SIG-M5 treated with dmso at 0.1 percent for 504 hours (cell line): ENCODE data around the gene PIGU.
"Not testable (repeated sequence)": the region's sequence is repeated elsewhere in the genome, so short reads cannot be mapped to it uniquely, and the experiment has no call there.

Experiments used
- DNase-seq: peaks from one replicate; lab custom pipeline; 2025; ENCODE audit not compliant: unreplicated experiment; lab: John Stamatoyannopoulos, UW

The PIGU gene

DNA sequence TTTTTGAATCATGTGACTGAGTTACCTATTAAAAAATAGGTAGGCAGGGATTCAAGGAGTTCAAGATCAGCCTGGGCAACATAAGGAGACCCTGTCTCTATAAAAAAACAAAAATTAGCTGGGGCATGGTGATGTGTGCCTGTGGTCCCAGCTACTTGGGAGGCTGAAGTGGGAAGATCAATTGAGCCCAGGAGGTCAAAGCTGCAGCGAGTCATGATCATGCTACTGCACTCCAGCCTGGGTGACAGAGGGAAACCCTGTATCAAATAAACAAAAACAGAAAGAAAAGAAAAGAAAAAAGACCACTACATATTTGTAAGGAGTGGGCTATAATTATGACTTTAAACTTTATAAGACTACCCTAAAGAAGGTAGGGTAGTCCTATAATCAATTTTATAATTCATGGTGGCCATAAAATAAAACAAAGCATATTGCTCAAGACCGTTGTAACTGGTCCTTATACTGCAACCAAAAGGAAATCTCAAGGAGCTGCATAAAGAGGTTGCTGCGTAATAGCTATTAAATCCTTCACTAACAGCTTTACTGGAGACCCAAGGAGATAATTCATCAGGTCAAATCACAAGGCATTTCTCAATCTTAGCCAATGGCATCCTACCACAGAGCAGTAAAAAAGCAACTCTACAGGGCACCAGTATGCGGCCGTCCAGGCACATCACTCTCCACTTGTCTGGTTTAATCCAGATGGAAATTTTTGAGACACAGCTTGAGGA is 13.5 kb downstream of the PIGU start:
- DNase-seq: peak; percentile 12

GRCh38 chr20:34661811-34662210 is 15.1 kb downstream of the PIGU start:
- DNase-seq: not testable (repeated sequence)

GRCh38 chr20:34658654-34659053 is 18.2 kb downstream of the PIGU start:
- DNase-seq: not testable (repeated sequence)

DNA sequence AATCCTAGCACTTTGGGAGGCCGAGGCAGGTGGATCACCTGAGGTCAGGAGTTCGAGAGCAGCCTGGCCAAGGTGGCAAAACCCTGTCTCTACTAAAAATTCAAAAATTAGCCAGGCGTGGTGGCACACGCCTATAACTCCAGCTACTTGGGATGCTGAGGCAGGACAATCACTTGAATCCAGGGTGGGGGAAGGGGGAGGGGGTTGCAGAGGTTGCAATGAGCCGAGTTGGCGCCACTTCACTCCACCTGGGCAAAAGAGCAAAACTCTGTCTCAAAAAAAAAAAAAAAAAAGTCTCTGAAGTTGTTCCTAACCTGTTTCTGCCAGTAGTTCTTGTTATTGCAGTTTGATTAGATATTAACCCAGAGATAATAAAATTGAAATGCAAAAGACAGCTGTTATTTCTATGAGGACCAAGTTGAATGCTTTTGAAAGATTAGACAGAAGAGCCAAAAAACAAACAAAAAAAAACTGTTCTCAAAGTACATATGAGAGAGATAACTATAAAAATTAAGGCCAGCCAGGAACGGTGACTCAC is 22.6 kb downstream of the PIGU start:
- DNase-seq: no peak

DNA sequence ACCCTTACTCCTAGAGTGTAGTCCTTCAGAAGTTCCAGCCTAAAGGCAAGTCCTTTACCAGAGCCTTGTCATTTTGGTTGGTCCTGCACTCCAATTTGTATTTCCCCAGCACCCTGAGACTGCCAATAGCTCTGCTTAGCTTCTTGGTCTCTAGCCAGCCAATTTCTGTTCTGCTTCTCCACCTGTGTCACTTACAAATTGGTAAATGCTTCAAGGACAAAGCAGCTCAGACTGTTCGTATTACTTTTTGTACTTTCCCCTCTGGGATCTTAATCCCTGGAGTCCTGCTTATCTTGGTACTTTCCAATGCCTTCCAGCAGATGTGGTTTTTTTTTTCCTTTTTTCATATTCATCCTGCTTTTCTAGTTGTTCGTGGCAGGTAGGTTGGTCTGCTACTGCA is 25.7 kb downstream of the PIGU start:
- DNase-seq: no peak

- DNase-seq: no peak
Measured at GRCh38 chr20:34647737-34648136, 29.2 kb downstream of the PIGU start.

- DNase-seq: no peak
Measured at GRCh38 chr20:34644951-34645350, 31.9 kb downstream of the PIGU start.

DNA sequence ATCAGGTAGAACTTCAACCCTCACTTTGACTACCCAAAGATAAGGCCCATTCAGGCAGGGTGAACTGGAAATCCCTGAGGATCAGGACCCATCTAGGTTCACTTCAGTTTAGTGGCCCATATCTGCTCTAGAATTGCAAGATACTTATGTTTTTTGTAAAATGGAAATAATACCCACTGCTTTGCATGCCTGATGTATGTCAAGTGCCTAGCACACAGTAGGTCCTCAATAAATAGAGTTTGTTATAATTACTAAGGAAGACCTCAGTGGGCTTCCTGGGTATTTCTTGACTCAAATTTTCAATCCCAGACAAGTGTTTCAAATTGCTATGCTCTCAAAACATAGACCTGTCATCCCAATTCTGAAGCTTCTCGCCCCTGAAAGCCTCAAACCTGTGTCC is 32.5 kb downstream of the PIGU start:
- no peak for DNase-seq

- peak; percentile 95 for DNase-seq
Measured at GRCh38 chr20:34643928-34644327, 33.0 kb downstream of the PIGU start.

DNA sequence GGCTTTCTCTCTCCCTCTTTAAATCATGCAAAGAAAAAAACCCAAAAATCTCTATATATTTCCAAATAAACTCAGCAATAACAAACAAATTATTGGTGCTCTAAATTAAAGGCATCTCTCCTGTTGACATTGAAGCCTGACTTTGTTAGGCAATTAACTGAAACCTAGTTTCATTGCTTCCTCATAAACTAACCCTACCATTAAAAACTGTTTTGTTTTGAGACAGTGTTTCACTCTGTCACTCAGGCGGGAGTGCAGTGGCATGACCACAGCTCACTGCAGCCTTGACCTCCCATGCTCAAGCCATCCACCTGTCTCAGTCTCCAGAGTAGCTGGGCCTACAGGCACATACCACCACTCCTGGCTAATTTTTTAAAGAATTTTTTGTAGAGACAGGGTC is 34.9 kb downstream of the PIGU start:
- peak; percentile 61 for DNase-seq

DNA sequence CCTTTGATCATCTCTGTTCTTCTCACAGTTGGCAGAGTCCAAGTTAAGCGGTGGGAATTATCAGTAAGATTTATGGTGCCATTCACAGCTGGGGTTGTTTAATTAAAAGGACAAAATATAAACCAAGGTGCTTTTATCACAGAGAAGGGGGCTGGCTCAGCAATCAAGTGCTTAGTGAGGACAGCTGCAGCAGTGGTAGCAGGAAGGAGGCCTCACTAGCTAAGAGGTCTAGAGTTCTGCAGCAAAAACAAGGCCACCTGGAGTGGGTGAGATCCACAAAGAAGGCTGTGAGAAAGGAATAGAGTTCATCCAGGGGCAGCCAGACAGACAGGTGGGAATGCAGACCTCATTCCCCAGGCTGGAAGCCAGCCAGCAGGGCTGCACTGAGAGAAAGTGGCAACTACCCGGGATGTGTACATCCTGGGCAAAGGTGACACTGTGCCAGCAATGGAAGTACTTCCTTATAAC is 37.1 kb downstream of the PIGU start:
- DNase-seq: no peak

GRCh38 chr20:34638532-34638931 is 38.4 kb downstream of the PIGU start:
- no peak for DNase-seq

GRCh38 chr20:34638039-34638292 is 38.9 kb downstream of the PIGU start:
- no peak for DNase-seq

DNA sequence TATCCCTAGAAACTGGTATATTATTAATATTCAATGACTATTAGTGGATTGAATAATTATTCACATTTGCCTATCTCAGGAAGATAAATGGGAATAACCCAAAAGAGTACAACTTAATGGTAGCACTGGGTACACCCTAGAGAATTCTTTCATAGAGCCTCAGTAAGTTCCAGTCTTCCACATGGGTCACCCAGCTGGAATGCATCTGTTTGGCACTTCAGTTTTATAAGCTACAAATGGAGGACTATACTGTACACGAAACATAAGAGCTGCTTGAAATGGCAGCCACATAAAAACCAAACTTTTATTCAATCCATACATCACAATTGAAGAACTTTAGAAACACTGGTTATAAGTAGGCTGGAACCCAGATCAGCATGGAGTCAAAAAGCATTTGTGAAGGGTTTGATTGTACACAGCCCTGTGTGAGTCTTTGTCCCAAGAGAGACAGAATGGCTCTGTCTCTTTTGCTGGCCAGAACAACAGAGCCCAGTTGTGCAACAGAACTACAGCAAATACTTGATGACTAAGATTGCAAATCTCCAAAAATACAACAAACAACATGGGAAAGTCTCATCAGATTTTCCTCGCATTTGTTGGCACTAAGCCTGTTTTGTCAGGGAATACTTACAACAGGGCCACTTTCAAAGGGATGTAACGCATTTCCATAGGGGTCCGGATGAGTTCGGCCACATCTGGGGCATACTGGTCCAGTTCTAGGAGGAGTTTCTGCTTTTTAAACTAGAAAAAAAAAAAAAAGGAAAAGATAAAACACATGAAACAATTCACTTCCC is 39.5 kb downstream of the PIGU start:
- DNase-seq: no peak

GRCh38 chr20:34636648-34637047 is 40.2 kb downstream of the PIGU start:
- peak; percentile 17 for DNase-seq

GRCh38 chr20:34634392-34634791 is 42.5 kb downstream of the PIGU start:
- DNase-seq: no peak

- DNase-seq: no peak
Measured at GRCh38 chr20:34632870-34633452, 43.9 kb downstream of the PIGU start.

DNA sequence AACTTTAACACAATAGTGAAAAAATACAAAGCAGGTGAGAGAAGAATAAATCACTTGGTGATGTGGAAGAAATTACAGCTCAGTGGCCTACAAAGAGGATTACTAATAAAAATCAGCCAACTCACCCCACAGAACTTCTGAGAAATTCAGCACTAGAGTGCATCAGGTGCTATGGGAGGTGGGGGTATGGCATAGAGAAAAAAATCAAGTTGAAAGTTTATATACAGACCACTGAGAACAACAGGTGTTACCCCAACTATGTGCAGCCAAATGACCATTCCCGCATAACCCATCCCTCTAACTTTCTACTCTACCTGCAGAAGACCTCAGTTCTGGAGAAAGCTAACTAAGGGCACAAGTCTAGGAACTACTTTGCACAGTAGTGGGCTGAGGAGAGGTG is 47.0 kb downstream of the PIGU start:
- no peak for DNase-seq

DNA sequence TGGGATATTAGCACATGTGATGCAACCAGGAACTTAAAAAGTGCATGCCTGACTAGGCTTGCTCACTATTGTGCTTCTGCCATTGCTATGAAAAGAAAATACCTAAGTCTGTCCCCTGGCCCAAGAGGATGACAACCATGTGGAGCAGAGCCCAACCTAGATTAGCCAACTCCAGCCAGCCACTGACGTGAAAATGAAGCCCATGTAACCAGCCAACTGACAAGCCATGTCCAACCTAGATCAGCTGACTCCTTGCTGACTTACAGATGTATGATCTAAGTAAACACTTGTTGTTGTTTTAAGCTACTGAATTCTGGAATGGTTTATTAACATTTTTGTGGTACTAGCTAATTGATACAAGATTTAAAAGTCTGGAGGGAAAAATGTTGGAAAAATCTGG is 47.5 kb downstream of the PIGU start:
- DNase-seq: no peak

DNA sequence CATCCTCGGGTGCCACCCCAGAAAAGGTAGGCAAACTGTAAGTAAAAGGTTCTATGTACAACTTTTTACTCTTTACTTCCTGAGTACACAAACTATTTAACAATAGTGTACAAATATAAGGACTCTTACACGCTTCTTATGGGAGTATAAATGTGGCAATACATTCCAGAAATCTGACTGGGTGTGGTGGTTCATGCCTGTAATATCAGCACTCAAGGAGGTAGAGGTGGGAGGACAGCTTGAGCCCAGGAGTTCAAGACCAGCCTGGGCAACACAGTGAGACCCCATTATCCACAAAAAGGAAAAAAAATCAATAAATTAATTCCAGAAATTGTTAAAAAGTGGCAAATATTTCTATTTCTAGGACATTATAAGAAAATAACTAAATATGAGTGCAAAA is 48.9 kb downstream of the PIGU start:
- DNase-seq: no peak

DNA sequence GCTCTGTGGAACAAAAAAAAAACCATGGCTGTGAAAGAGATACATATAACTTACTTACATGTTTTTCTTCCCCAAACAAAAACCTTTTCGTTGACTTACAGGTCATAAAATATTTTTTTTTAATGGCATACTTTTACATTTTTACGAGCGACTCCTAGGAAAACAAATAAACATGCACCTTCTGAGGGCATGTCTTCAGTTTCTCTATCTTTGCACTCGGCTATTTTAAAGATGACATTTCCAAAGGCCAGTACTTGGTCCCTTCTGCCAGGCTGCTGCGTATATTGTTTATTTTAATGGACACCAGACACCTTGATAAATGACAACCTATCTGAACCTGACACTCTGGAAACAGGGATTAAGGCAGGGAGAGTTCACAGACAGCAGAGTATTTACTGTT is 49.4 kb downstream of the PIGU start:
- DNase-seq: no peak

DNA sequence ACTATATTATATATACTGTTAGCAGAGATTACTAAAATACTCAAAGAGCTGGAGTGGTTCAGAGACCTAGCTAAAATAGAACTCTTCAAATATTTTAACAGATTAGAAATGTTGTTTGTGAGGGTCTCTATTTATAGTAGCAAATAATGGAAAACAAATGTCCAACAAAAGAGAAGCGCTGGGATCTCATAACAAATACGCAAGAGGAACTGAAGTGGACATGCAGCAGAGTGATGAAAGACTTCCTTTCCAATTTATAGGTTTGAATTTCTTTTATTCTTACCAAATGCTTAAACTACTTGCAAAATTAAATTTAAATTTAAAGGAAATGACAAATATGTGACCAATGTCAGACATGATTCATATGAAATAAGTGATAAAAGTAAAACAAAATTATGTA is 49.9 kb downstream of the PIGU start:
- DNase-seq: no peak
